Activated naive CD8-positive, alpha-beta T cell treated with anti-CD3 and anti-CD28 coated beads for 36 hours (primary cell): ENCODE results near the gene GNAZ. TPM values are rescaled to one million over a fixed set of nuclear protein-coding genes. Genes with fewer than 3 reads are reported as not detected.
A peak's percentile ranks its signal among the peaks of the same experiment; 100 is the strongest.

Experiments used
- DNase-seq: peaks from one replicate; pipeline ENCODE4 v3.0.0; 2021
- H3K27ac Mint-ChIP-seq: one replicate; pipeline ENCODE4 v1.8.0; 2022; ENCODE audit warnings: mild to moderate bottlenecking, moderate library complexity, mixed read lengths
- H3K27me3 Mint-ChIP-seq: one replicate; pipeline ENCODE4 v1.8.0; 2022; ENCODE audit warnings: mild to moderate bottlenecking, mixed read lengths
- H3K36me3 Mint-ChIP-seq: one replicate; pipeline ENCODE4 v1.8.0; 2021; ENCODE audit warnings: mild to moderate bottlenecking, mixed read lengths
- H3K4me1 Mint-ChIP-seq: one replicate; pipeline ENCODE4 v1.8.0; 2021; ENCODE audit warnings: mixed read lengths
- H3K4me3 Mint-ChIP-seq: one replicate; pipeline ENCODE4 v1.8.0; 2022; ENCODE audit warnings: mild to moderate bottlenecking, moderate library complexity, mixed read lengths
- H3K9me3 Mint-ChIP-seq: one replicate; pipeline ENCODE4 v1.8.0; 2022; ENCODE audit warnings: mixed read lengths
- total RNA-seq, 2 experiments: library from RNA; stranded (reverse); gene quantifications; one replicate each; pipeline ENCODE4 v1.2.3, GENCODE V29; 2021

The GNAZ gene
- total RNA-seq, 2 experiments from 2014 or later, result 0.43 to 0.54 TPM

- no peak overlapping the region for H3K4me3 Mint-ChIP-seq
Observed at GRCh38 chr22:23067023-23067650, 3.2 kb upstream of the GNAZ start.

GRCh38 chr22:23067691-23068090 lies 2.6 kb upstream of the GNAZ start:
- H3K9me3 Mint-ChIP-seq, result no peaks in the 10 kb centered on the region
- no peak overlapping the region for H3K27ac Mint-ChIP-seq
- H3K36me3 Mint-ChIP-seq, result no peaks in the 10 kb centered on the region
- H3K4me3 Mint-ChIP-seq, result no peak overlapping the region
- DNase-seq, result no peak
- peaks cover 3% of the 10 kb centered on the region for H3K4me1 Mint-ChIP-seq
- peaks cover 20% of the 10 kb centered on the region for H3K27me3 Mint-ChIP-seq

More at GRCh38 chr22:23067023-23067650, 3.2 kb upstream of the GNAZ start:
- Mint-ChIP-seq H3K4me1 (peaks cover 3% of the 10 kb centered on the region), H3K36me3 (no peaks in the 10 kb centered on the region), H3K27ac (no peak overlapping the region), H3K9me3 (no peaks in the 10 kb centered on the region), H3K27me3 (peaks cover 16% of the 10 kb centered on the region)
- DNase-seq, result no peak

GRCh38 chr22:23068096-23068831 lies 2.1 kb upstream of the GNAZ start:
- H3K4me3 Mint-ChIP-seq, result no peak overlapping the region
- H3K27me3 Mint-ChIP-seq, result peaks cover 24% of the 10 kb centered on the region
- peaks cover 3% of the 10 kb centered on the region for H3K4me1 Mint-ChIP-seq
- no peak for DNase-seq
- H3K27ac Mint-ChIP-seq, result no peak overlapping the region
- H3K36me3 Mint-ChIP-seq, result no peaks in the 10 kb centered on the region
- no peaks in the 10 kb centered on the region for H3K9me3 Mint-ChIP-seq

GRCh38 chr22:23068832-23069385 lies 1.4 kb upstream of the GNAZ start:
- Mint-ChIP-seq H3K36me3 (no peaks in the 10 kb centered on the region), H3K9me3 (no peaks in the 10 kb centered on the region), H3K4me1 (peaks cover 3% of the 10 kb centered on the region), H3K4me3 (no peak overlapping the region), H3K27ac (no peak overlapping the region), H3K27me3 (peaks cover 30% of the 10 kb centered on the region)
- no peak for DNase-seq

GRCh38 chr22:23069502-23070357 lies 589 bp upstream of the GNAZ start:
- Mint-ChIP-seq H3K27me3 (peaks cover 37% of the 10 kb centered on the region), H3K36me3 (no peaks in the 10 kb centered on the region), H3K9me3 (no peaks in the 10 kb centered on the region), H3K4me1 (peaks cover 3% of the 10 kb centered on the region), H3K4me3 (peak overlapping the region; percentile 74), H3K27ac (no peak overlapping the region)
- peak; percentile 86 for DNase-seq

GRCh38 chr22:23071230-23072076 lies 1.1 kb downstream of the GNAZ start:
- peaks cover 38% of the 10 kb centered on the region for H3K27me3 Mint-ChIP-seq
- DNase-seq, result no peak
- peak overlapping the region; percentile 67 for H3K4me3 Mint-ChIP-seq
- H3K9me3 Mint-ChIP-seq, result no peaks in the 10 kb centered on the region
- no peak overlapping the region for H3K27ac Mint-ChIP-seq
- peaks cover 3% of the 10 kb centered on the region for H3K4me1 Mint-ChIP-seq
- H3K36me3 Mint-ChIP-seq, result no peaks in the 10 kb centered on the region

GRCh38 chr22:23072077-23072910 lies 2.0 kb downstream of the GNAZ start:
- Mint-ChIP-seq H3K4me3 (no peak overlapping the region), H3K9me3 (no peaks in the 10 kb centered on the region), H3K27me3 (peaks cover 38% of the 10 kb centered on the region), H3K36me3 (no peaks in the 10 kb centered on the region), H3K4me1 (peaks cover 3% of the 10 kb centered on the region), H3K27ac (no peak overlapping the region)
- no peak for DNase-seq

- Mint-ChIP-seq H3K36me3 (no peaks in the 10 kb centered on the region), H3K27me3 (peaks cover 38% of the 10 kb centered on the region), H3K4me1 (peaks cover 3% of the 10 kb centered on the region), H3K4me3 (no peak overlapping the region), H3K9me3 (no peaks in the 10 kb centered on the region), H3K27ac (no peak overlapping the region)
- no peak for DNase-seq
Observed at GRCh38 chr22:23072911-23073491, 2.7 kb downstream of the GNAZ start.

GRCh38 chr22:23073526-23074229 lies 3.4 kb downstream of the GNAZ start:
- no peak for DNase-seq
- no peak overlapping the region for H3K4me3 Mint-ChIP-seq
- H3K27me3 Mint-ChIP-seq, result peaks cover 38% of the 10 kb centered on the region
- no peaks in the 10 kb centered on the region for H3K9me3 Mint-ChIP-seq
- no peak overlapping the region for H3K27ac Mint-ChIP-seq
- H3K4me1 Mint-ChIP-seq, result peaks cover 3% of the 10 kb centered on the region
- H3K36me3 Mint-ChIP-seq, result no peaks in the 10 kb centered on the region

GRCh38 chr22:23074451-23074850 lies 4.1 kb downstream of the GNAZ start:
- Mint-ChIP-seq H3K27me3 (peaks cover 38% of the 10 kb centered on the region), H3K4me1 (peaks cover 3% of the 10 kb centered on the region), H3K4me3 (no peak overlapping the region), H3K36me3 (no peaks in the 10 kb centered on the region), H3K9me3 (no peaks in the 10 kb centered on the region), H3K27ac (no peak overlapping the region)
- no peak for DNase-seq

GRCh38 chr22:23075050-23075449 lies 4.7 kb downstream of the GNAZ start:
- Mint-ChIP-seq H3K27ac (no peak overlapping the region), H3K4me3 (no peak overlapping the region)

GRCh38 chr22:23075525-23076216 lies 5.4 kb downstream of the GNAZ start:
- Mint-ChIP-seq H3K4me3 (no peak overlapping the region), H3K9me3 (no peaks in the 10 kb centered on the region), H3K27me3 (peaks cover 36% of the 10 kb centered on the region), H3K36me3 (no peaks in the 10 kb centered on the region), H3K4me1 (peaks cover 3% of the 10 kb centered on the region), H3K27ac (no peak overlapping the region)
- no peak for DNase-seq

More at GRCh38 chr22:23075050-23075449, 4.7 kb downstream of the GNAZ start:
- H3K9me3 Mint-ChIP-seq, result no peaks in the 10 kb centered on the region
- peaks cover 36% of the 10 kb centered on the region for H3K27me3 Mint-ChIP-seq
- DNase-seq, result no peak
- H3K36me3 Mint-ChIP-seq, result no peaks in the 10 kb centered on the region
- peaks cover 3% of the 10 kb centered on the region for H3K4me1 Mint-ChIP-seq
